K562 (cell line): ENCODE measurements around the gene ZSCAN12. TPM values are rescaled to one million over a fixed set of nuclear protein-coding genes. Genes with fewer than 3 reads are reported as not detected.
A peak's percentile ranks its signal among the peaks of the same experiment; 100 is the strongest.

Experiments used
- ADNP ChIP-seq: fragments of 200-800 bp; sonication (Bioruptor generic); IDR thresholded peaks from 2 replicates; pipeline ENCODE4 v1.6.1; 2016; ENCODE audit warnings: missing genetic modification characterization, missing compliant biosample characterization
- ARID1B ChIP-seq: fragments of 450-650 bp; IDR thresholded peaks from 2 replicates; pipeline ENCODE4 v1.6.1; 2016; ENCODE audit warnings: antibody characterized with exemption, mild to moderate bottlenecking, inconsistent platforms
- CHD2 ChIP-seq: IDR thresholded peaks from 2 replicates; pipeline ENCODE4 v1.6.1; 2011; ENCODE audit warnings: low read depth, low read length
- DIDO1 ChIP-seq: fragments of 450-650 bp; IDR thresholded peaks from 2 replicates; pipeline ENCODE4 v1.6.1; 2016; ENCODE audit warnings: low read depth, missing biosample characterization, missing genetic modification characterization
- EP300 ChIP-seq: IDR thresholded peaks from 2 replicates; pipeline ENCODE4 v1.6.1; 2012; ENCODE audit warnings: low read length, improper control_type of control experiment
- ETV6 ChIP-seq, 3 experiments: fragments of 150-350 bp in 1 of 3; sonication (generic) in 1 of 3; formaldehyde crosslinking in 1 of 3; IDR thresholded peaks; 2 replicates each; pipeline versions ENCODE4 v1.6.1 to v1.8.0; 2014 to 2022; ENCODE audit warnings: borderline replicate concordance in 2 of 3, low read depth in 2 of 3, antibody characterized with exemption in 1 of 3, low read length in 1 of 3, mild to moderate bottlenecking in 1 of 3, missing genetic modification reagents in 1 of 3
- FUS ChIP-seq: fragments of 200-400 bp; formaldehyde crosslinking; optimal IDR thresholded peaks from 2 replicates; pipeline ENCODE3; 2017; ENCODE audit warnings: low read depth, low read length
- GATAD2A ChIP-seq: fragments of 450-650 bp; IDR thresholded peaks from 2 replicates; pipeline ENCODE4 v1.6.1; 2017
- HDAC1 ChIP-seq, 2 experiments: fragments of 450-650 bp; IDR thresholded peaks; 2 replicates each; pipeline ENCODE4 v1.6.1; 2016 to 2017; ENCODE audit warnings: inconsistent platforms in 1 of 2, mild to moderate bottlenecking in 1 of 2, moderate library complexity in 1 of 2
- KAT7 ChIP-seq: sonication (generic); formaldehyde crosslinking; IDR thresholded peaks from 2 replicates; pipeline ENCODE4 v1.8.0; 2022; ENCODE audit warnings: missing genetic modification reagents, mild to moderate bottlenecking, borderline replicate concordance
- MAFG ChIP-seq: fragments of 450-650 bp; conservative IDR thresholded peaks from 2 replicates; pipeline ENCODE4 v1.6.1; 2016; ENCODE audit warnings: missing genetic modification characterization, missing compliant biosample characterization
- MAZ ChIP-seq, 2 experiments: fragments of 450-650 bp in 1 of 2; sonication (generic) in 1 of 2; formaldehyde crosslinking; IDR thresholded peaks in 1 of 2; conservative IDR thresholded peaks in 1 of 2; 2 replicates each; pipeline versions ENCODE4 v1.4.0 to v1.5.0; 2020; ENCODE audit warnings: mild to moderate bottlenecking in 1 of 2, missing genetic modification reagents in 1 of 2
- NCOR1 ChIP-seq: fragments of 450-650 bp; IDR thresholded peaks from 2 replicates; pipeline ENCODE4 v1.6.1; 2016; ENCODE audit warnings: mild to moderate bottlenecking, moderate library complexity
- PHF21A ChIP-seq: fragments of 450-650 bp; IDR thresholded peaks from 2 replicates; pipeline ENCODE4 v1.6.1; 2017; ENCODE audit warnings: low read depth, borderline replicate concordance
- POLR2B ChIP-seq: fragments of 450-650 bp; IDR thresholded peaks from 2 replicates; pipeline ENCODE4 v1.6.1; 2018; ENCODE audit warnings: low read depth; ENCODE audit not compliant: partially characterized antibody
- PPARD ChIP-seq: fragments of 250-450 bp; sonication (Bioruptor Pico); IDR thresholded peaks from 2 replicates; pipeline ENCODE4 v1.8.0; 2022; ENCODE audit warnings: inconsistent platforms, mild to moderate bottlenecking, moderate library complexity
- RBM17 ChIP-seq: fragments of 200-400 bp; formaldehyde crosslinking; IDR thresholded peaks from 2 replicates; pipeline ENCODE4 v1.6.1; 2017; ENCODE audit warnings: low read depth, mild to moderate bottlenecking, low read length, borderline replicate concordance
- SMARCE1 ChIP-seq: fragments of 450-650 bp; IDR thresholded peaks from 2 replicates; pipeline ENCODE4 v1.7.1; 2016; ENCODE audit warnings: mild to moderate bottlenecking
- TOE1 ChIP-seq, 2 experiments: fragments of 450-650 bp in 1 of 2; sonication (generic) in 1 of 2; formaldehyde crosslinking in 1 of 2; IDR thresholded peaks; 2 replicates each; pipeline versions ENCODE4 v1.7.1 to v1.8.0; 2016 to 2022; ENCODE audit warnings: borderline replicate concordance in 2 of 2, mild to moderate bottlenecking in 2 of 2, antibody characterized with exemption in 1 of 2, inconsistent platforms in 1 of 2, low read depth in 1 of 2, missing genetic modification reagents in 1 of 2, moderate library complexity in 1 of 2
- YY1 ChIP-seq, 3 experiments: IDR thresholded peaks; 2 replicates each; pipeline ENCODE4 v1.6.1; 2011; ENCODE audit warnings: low read length in 2 of 3, mild to moderate bottlenecking in 2 of 3, moderate library complexity in 2 of 3, borderline replicate concordance in 1 of 3, control low read depth in 1 of 3, low read depth in 1 of 3; ENCODE audit not compliant: insufficient read depth in 3 of 3, insufficient replicate concordance in 2 of 3, control insufficient read depth in 1 of 3, insufficient read length in 1 of 3; ENCODE audit errors: extremely low read depth in 1 of 3
- ZNF232 ChIP-seq: sonication (generic); formaldehyde crosslinking; IDR thresholded peaks from 2 replicates; pipeline ENCODE4 v1.8.0; 2022; ENCODE audit warnings: mild to moderate bottlenecking, missing genetic modification reagents
- polyA plus RNA-seq, 8 experiments: library from polyadenylated mRNA; depleted of rRNA in 4 of 8; stranded (reverse) in 5 of 8; unstranded in 3 of 8; fragments of >200 nt; fragmentation: Nextera tagmentation in 2 of 8; fragmentation: Illumina TruSeq in 1 of 8; extraction: Ambion mirVana in 2 of 8; extraction: Trizol in 1 of 8; gene quantifications; 2 replicates each; pipeline versions ENCODE4 v1.2.1 to v1.2.3, GENCODE V29; 2011 to 2014; ENCODE audit warnings: inconsistent platforms in 1 of 8, missing spikeins in 1 of 8
- total RNA-seq, 7 experiments: library from RNA; depleted of rRNA in 6 of 7; stranded (reverse); fragments of >200 nt in 6 of 7; fragmentation: Illumina TruSeq in 2 of 7; extraction: Trizol in 2 of 7; gene quantifications; 2 replicates each; pipeline versions ENCODE4 v1.2.1 to v1.2.3, GENCODE V29; 2011 to 2021; ENCODE audit warnings: low replicate concordance in 1 of 7
- TF ChIP-seq, protein P1 (sequence below): fragments of 250-450 bp; sonication (Bioruptor Pico); IDR thresholded peaks from 2 replicates; pipeline ENCODE4 v1.9.0; 2021; ENCODE audit warnings: mild to moderate bottlenecking
- TF ChIP-seq, protein P2 (sequence below): sonication (generic); formaldehyde crosslinking; IDR thresholded peaks from 2 replicates; pipeline ENCODE4 v1.8.0; 2022; ENCODE audit warnings: mild to moderate bottlenecking, low read depth, missing genetic modification reagents
- TF ChIP-seq, protein P3 (sequence below): sonication (generic); formaldehyde crosslinking; IDR thresholded peaks from 2 replicates; pipeline ENCODE4 v1.8.0; 2022; ENCODE audit warnings: mild to moderate bottlenecking, missing genetic modification reagents

The ZSCAN12 gene
- total and polyA plus RNA-seq, 9 of the 15 experiments (the other 6 are each of a cell fraction or from before 2014, with no cell fraction given) = 2.5 to 19.6 (median 12.5) TPM

DNA sequence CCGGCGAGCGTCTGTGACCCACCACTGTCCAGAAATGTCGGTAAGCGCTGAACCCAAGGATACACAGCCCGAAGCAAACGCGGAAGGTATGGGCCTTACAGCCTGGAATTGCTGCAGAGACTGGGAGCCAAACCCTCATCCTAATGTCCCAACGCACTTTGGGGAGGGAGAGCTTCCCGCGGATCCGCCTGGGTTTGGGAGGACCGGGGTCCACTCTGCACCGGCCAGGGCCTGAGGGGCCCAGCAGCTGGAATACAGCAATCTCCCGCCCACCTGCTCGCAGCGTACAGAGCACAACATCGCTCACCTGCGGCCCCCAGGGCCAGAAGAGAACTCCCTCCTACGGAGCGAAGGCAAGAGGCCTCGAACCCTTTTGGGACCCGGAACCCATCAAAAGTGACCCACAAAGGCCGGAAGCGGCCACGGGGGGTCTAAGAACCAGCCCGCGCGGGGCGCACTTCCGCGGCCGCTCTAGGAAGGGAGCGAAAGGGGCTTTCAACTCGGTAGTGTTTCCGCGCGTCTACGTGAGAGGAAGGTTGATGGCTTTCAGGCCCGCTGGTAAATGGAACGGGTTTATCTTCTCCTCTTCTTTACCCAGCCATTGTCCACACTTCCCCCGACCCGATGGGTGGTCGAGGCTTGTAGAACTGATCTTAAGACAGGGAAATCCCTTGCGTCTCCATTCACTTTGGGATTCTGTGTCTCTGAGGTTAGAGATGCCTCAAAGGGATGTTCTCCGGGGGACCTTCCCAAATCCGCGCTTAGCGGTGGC is at the start of gene ZSCAN12 (continued):
- TF ChIP-seq ADNP (tag) = peak; percentile 94
- TF ChIP-seq HDAC1 (IDR thresholded peaks at IDR 0.05) = peak in 1 of 2 experiments; percentile 49; a peak in 1 of 4 replicates
- peak; percentile 74 for TF ChIP-seq EP300
- no peak for TF ChIP-seq RBM17
- TF ChIP-seq, protein P1, sequence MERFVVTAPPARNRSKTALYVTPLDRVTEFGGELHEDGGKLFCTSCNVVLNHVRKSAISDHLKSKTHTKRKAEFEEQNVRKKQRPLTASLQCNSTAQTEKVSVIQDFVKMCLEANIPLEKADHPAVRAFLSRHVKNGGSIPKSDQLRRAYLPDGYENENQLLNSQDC (CRISPR knock-in tag) = no peak; the same call in 1 of the 2 replicates
- TF ChIP-seq NCOR1 = peak; percentile 73
- TF ChIP-seq KAT7 (CRISPR knock-in tag) = peak; percentile 97
- peak; percentile 97 for TF ChIP-seq POLR2B
- no peak for TF ChIP-seq FUS
- peak; percentile 62; the same call in 1 of the 2 replicates for TF ChIP-seq ARID1B
- TF ChIP-seq DIDO1 = peak; percentile 97
- TF ChIP-seq, protein P2, sequence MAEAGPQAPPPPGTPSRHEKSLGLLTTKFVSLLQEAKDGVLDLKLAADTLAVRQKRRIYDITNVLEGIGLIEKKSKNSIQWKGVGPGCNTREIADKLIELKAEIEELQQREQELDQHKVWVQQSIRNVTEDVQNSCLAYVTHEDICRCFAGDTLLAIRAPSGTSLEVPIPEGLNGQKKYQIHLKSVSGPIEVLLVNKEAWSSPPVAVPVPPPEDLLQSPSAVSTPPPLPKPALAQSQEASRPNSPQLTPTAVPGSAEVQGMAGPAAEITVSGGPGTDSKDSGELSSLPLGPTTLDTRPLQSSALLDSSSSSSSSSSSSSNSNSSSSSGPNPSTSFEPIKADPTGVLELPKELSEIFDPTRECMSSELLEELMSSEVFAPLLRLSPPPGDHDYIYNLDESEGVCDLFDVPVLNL (CRISPR knock-in tag) = no peak
- TF ChIP-seq GATAD2A = peak; percentile 93
- TF ChIP-seq YY1 (IDR thresholded peaks at IDR 0.05; ENCODE audit: borderline replicate concordance in 1 of 3, control insufficient read depth in 1 of 3, extremely low read depth in 1 of 3, insufficient read depth in 3 of 3, insufficient read length in 1 of 3, insufficient replicate concordance in 2 of 3, low read depth in 1 of 3, low read length in 2 of 3) = peak; percentile 17 to 87 (median 63)
- peak; percentile 20; the same call in 1 of the 2 replicates for TF ChIP-seq CHD2
- peak; percentile 77; the same call in 1 of the 2 replicates for TF ChIP-seq TOE1 (IDR thresholded peaks at IDR 0.05; ENCODE audit: borderline replicate concordance)
- peak; percentile 81; the same call in 1 of the 2 replicates for TF ChIP-seq TOE1 (CRISPR knock-in tag; IDR thresholded peaks at IDR 0.05; ENCODE audit: borderline replicate concordance, low read depth)
- no peak for TF ChIP-seq PPARD (CRISPR knock-in tag)
- no peak for TF ChIP-seq MAFG
- peak; percentile 50; the same call in 1 of the 2 replicates for TF ChIP-seq SMARCE1
- peak; percentile 60; the same call in 1 of the 2 replicates for TF ChIP-seq ZNF232 (CRISPR knock-in tag)
- TF ChIP-seq, protein P3, sequence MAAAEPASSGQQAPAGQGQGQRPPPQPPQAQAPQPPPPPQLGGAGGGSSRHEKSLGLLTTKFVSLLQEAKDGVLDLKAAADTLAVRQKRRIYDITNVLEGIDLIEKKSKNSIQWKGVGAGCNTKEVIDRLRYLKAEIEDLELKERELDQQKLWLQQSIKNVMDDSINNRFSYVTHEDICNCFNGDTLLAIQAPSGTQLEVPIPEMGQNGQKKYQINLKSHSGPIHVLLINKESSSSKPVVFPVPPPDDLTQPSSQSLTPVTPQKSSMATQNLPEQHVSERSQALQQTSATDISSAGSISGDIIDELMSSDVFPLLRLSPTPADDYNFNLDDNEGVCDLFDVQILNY = peak; percentile 74; the same call in 1 of the 2 replicates
- TF ChIP-seq PHF21A = peak; percentile 78; the same call in 1 of the 2 replicates
- peak; percentile 93 to 98; a peak in 3 of 4 replicates for TF ChIP-seq MAZ (CRISPR knock-in tag; conservative IDR thresholded peaks at IDR 0.05 in 1 of 2, IDR thresholded peaks at IDR 0.05 in 1 of 2)
- TF ChIP-seq ETV6 (IDR thresholded peaks at IDR 0.05; ENCODE audit: borderline replicate concordance in 1 of 2, low read depth in 2 of 2, low read length in 1 of 2) = peak; percentile 58 to 79; a peak in 3 of 4 replicates
- TF ChIP-seq ETV6 (CRISPR knock-in tag; IDR thresholded peaks at IDR 0.05; ENCODE audit: borderline replicate concordance) = peak; percentile 23; the same call in 1 of the 2 replicates
